IPS-11a (cell line): Measurements from ENCODE around the gene PDRG1.
"Not testable (repeated sequence)": the region's sequence is repeated elsewhere in the genome, so short reads cannot be mapped to it uniquely, and the experiment has no call there.

Experiments used
- H3K4me3 ChIP-seq: one replicate; pipeline ENCODE4 v1.5.1; 2013; ENCODE audit warnings: low read depth, low read length, control low read depth

The PDRG1 gene

DNA sequence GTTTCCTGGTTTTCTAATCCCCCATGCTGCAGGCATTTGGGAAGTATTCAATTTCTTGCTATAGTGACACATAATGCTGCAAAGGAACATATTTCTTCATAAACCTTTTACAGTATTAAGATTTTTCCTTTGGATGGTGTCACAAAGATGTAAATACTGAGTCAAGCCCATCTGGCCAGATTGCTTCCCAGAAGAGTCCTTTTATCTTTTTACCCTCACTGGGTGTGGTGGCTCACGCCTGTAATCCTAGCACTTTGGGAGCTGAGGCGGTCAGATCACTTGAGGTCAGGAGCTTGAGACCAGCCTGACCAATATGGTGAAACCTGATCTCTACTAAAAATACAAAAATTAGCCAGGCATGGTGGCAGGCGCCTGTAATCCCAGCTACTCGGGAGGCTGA, 22.2 kb downstream of the PDRG1 start:
- H3K4me3 ChIP-seq: not testable (repeated sequence)

DNA sequence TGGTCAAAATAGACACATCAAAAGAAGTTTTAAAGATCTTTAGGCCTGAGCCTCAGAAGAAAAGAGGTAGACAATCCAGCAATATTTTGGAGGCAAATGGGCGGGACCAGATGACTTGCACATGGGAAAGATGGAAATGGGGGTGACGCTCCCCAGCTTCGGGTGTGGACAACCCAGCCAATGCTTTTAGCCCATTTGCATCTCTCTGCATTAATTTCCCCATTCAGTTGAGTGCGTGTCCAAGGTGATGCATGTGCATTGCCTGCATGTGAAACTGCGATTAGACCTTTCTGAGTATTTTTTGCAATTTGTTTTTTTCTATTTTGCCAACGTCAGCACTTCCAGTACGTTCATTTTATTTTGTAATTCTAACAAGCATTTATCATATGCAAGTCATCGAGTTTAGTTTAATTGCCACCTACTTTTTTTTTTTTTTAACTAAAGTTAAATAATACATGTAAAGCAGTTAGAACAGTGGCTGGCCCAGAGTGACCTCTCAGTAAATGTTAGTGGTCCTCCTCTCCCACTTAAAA, 24.2 kb downstream of the PDRG1 start:
- no peak overlapping the region for H3K4me3 ChIP-seq

DNA sequence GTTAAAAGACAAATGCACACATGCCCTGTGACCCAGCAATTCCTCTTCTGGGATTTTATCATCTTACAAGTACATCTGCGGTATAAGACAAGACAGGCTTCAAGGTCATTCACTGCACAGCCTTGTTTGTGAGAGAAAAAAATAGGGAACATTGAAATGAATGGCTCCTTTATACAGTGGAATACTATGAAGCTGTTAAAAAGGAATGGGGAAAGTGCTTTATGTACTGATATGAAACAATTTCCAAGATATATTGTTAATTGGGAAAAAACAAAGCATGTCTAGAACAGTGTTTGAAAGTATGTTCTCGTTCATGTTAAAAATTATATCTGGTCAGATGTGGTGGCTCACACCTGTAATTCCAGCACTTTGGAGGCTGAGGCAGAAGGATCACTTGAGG, 25.4 kb downstream of the PDRG1 start:
- no peak overlapping the region for H3K4me3 ChIP-seq

DNA sequence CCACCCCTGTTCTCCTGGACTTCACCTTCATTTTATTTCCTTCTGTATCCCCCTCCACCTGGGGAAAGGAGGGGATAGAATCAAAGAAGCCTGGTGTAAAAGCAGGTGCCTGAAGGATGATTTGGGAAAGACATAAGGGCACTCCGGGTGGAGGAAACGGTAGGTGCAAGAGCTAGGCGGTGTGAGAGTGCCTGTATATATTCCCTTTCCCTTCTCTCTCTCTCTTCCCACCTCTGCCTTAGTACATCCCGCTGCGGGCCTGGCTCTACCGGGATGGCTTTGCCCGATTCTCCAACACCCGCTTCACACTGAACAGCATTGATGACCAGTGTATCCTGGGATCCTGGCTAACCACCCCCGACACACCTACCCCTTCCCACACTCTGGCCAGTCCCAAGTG, 26.2 kb downstream of the PDRG1 start:
- no peak overlapping the region for H3K4me3 ChIP-seq

DNA sequence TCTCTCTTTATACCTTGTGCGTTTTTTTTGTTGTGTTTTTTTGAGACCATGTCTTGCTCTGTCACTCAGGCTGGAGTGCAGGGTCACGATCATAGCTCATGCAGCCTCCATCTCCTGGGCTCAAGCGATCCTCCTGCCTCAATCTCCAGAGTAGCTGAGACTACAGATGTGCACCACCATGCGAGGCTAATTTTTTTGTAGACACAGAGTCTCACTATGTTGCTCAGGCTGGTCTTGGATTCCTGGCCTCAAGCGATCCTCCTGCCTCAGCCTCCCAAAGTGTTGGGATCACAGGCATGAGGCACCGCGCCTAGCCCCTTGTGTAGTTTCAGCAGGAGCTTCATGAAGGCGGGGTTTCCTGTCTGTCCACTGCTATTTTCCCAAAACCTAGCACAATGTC, 27.3 kb downstream of the PDRG1 start:
- no peak overlapping the region for H3K4me3 ChIP-seq

DNA sequence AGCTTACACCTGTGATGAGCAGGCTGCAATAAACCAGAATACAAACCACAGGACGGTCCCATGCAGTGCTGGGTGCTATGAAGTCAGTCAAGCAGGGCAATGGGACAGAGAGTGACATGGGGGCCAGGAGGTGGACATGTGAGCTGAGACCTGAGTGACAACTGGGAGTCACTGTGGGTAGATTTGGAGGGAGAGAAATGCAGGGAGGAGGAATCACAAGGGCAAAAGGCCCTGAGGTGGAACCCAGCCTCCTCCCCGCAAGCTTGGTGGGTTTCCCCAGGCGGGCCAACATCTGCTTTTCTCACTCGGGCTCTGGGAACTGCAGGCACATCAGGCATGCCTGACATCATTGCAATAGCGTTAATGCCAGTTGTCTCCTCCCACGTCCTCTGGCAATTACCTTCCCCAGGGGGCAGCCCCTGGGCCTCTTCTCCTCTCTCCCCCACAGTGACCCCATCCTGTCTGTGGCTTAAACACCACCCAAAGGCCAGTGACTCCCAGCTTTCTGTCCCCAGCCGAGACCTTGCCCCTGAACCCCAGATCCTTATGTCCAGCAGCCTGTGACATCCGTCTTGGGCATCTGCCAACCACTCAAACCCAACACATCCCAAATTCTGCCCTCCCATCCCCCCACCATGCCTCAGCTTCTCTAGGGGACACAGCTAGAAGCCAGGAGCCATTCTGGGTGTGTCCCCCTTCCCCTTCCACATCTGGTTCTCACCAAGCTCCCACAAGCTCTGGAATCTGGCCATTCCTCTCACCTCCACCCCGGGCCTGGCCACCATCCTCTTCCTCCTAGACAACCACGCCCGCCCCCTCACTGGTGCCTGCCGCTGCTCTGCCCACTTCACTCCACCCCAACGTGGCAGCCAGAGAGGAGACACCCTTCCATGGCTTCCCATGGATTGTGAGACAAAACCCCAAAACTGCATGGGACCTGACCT, 28.2 kb downstream of the PDRG1 start:
- H3K4me3 ChIP-seq: no peak overlapping the region

DNA sequence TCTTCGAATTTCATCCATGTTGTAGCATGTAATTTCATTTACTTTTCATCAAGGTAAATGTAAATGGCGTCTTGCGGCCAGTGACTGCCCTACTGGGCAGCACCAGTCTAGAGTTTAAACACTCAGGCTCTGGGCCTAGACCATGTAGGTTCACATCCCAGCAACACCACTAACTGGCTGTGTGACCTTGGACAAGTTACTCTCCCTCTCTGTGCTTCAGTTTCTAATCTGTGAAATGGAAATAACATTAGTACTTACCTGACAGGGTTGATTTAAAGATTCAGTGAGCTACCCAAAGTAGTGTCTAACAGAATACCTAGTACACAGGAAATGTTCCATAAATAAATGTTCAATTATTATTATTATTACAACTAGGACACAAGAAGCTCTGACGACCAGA, 29.3 kb downstream of the PDRG1 start:
- no peak overlapping the region for H3K4me3 ChIP-seq

DNA sequence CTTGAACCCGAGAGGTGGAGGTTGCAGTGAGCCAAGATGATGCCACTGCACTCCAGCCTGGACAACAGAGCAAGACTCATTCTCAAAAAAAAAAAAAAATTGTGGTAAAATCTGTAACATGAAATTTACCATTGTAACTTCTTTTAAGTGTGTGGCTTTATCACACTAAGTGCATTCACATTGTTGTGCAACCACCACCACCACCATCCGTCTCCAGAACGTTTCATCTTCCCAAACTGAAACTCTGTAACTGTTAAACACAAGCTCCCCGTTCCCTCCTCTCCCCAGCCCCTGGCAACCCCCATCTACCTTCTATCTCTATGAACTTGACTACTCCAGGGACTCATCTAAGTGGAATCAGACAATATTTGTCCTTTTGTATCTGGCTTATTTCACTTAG, 29.7 kb downstream of the PDRG1 start:
- no peak overlapping the region for H3K4me3 ChIP-seq

DNA sequence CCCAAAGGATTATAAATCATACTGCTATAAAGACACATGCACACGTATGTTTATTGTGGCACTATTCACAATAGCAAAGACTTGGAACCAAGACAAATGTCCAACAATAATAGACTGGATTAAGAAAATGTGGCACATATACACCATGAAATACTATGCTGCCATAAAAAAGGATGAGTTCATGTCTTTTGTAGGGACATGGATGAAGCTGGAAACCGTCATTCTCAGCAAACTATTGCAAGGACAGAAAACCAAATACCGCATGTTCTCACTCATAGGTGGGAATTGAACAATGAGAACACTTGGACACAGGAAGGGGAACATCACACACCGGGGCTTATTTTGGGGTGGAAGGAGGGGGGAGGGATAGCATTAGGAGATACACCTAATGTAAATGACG, 30.4 kb downstream of the PDRG1 start:
- H3K4me3 ChIP-seq: not testable (repeated sequence)

DNA sequence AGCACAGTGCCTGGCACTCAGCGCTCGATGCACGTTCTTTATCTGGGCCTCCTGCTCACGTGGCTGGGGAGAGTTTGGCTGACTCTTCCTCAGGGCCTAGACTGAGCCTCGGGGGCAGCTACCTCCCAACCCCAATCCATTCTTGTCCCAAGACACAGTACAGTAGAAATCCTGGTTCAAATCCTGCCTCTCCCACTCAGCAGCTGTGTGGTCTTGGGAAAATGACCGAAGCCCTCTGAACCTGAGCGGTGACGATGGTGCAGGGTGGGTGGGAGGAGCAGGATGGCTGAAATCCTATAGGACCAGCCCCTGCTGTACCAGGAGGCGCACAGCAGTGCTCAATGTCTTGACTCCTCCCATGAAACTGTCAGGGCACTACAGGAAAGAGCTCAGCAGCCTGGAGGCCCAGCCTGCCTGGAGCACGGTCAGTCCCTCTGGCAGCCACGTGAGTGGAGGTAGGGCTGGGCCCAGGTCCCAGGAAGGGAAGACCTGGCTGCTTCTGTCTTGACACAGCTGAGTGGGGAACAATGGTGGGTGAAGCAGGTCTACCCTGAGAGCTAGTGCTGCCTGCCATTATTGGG, 31.5 kb downstream of the PDRG1 start:
- H3K4me3 ChIP-seq: no peak overlapping the region

DNA sequence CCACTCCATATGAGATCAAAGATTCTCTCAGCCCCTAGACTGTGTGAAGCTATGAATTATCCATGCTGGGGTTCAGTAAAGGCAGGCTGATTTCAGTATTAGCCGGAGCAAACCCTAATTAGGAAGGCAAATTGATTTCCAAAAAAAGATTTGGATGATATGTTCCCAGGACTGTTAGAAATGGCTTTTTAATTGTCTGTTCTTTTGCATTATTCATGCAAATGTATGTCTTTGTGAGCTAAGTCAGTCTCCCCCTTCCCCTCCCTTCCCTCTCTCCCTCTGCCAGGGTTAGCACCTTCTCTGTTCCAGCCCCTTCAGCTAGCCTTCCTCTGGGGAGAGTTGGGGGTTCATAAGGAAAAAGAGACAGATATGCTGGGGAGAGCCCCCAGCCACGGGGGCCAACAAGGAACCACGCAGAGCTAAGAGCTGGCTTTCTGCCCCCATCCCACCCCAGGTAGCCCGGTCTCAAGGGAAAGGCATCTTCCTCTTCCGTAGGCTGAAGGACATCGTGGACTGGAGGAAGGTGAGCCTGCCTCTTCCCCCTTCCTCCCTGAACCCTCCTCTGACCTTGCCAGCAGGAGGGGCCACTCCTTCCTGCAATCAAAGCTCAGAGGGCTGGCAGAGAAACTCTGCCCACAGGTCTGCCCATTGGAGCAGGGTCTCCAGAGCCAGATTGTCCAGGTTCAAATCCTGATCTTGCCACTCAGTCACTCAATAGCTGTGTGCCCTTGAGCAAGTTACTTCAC, 32.3 kb downstream of the PDRG1 start:
- H3K4me3 ChIP-seq: no peak overlapping the region

DNA sequence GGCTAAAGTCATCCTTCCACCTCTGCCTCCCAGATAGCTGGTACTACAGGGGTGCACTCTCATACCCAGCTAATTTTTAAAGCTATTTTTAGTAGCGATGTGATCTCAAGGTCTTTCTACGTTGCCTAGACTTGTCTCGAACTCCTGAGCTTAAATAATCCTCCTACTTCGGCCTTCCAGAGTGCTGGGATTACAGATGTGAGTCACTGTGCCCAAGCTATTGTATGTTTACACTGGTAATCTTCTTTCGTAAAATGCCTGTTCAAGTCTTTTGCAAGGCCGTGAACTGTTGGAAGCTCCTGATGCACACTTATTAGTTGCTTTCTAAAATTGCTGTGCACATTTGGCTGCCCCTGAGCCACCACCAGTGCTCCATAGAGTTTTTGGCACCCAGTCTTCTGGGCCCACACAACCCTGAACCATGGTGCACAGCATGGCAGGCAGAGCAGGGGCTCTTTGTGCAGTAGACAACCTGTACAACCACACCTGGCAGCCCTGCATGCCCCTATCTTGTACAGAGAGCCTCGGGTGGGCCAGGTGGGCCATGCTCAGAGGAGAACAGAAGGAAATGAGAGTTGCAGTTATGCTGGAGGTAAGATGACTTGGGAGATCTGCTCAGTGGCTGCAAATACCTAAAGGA, 33.3 kb downstream of the PDRG1 start:
- H3K4me3 ChIP-seq: no peak overlapping the region

DNA sequence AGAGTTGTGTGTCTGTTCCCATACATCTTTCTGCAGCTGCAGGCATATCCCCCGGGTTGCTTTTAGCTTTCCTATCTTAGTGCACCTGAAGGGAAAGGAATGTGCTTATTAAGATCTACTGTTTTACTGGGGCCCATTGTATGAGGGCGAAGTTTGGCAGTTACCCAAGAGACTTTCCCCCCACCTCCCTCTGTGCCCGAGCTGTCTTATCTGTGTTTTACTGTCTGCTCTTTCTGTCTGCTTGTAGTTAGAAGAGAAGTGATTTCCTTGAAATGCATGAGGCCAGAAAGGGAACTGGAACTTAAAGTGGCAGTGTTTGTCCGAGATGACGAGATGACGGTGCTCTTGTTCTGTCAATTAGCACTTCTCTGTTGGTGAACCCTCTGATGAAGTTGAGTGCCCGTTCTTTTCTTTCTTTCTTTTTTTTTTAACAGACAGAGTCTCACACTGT, 33.9 kb downstream of the PDRG1 start:
- H3K4me3 ChIP-seq: not testable (repeated sequence)

DNA sequence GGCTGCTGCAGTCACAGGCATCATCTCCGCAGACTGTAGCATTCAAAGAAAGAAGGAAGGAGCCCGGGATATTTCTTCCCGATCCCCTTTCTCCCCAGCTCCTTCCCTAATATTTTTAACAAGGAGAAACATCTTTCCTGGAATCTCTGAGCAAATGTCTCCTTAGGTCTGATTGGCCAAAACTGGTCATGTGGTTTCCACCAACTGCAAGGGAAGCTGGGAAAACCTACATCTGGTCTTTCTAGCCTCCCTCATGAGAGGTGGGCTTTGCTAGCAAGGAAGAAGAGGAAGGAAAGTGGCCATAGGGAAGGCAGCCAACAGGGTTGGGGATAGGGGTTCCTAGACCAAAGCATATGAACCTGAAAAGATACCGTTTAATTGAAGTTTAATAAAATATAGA, 35.1 kb downstream of the PDRG1 start:
- H3K4me3 ChIP-seq: no peak overlapping the region

DNA sequence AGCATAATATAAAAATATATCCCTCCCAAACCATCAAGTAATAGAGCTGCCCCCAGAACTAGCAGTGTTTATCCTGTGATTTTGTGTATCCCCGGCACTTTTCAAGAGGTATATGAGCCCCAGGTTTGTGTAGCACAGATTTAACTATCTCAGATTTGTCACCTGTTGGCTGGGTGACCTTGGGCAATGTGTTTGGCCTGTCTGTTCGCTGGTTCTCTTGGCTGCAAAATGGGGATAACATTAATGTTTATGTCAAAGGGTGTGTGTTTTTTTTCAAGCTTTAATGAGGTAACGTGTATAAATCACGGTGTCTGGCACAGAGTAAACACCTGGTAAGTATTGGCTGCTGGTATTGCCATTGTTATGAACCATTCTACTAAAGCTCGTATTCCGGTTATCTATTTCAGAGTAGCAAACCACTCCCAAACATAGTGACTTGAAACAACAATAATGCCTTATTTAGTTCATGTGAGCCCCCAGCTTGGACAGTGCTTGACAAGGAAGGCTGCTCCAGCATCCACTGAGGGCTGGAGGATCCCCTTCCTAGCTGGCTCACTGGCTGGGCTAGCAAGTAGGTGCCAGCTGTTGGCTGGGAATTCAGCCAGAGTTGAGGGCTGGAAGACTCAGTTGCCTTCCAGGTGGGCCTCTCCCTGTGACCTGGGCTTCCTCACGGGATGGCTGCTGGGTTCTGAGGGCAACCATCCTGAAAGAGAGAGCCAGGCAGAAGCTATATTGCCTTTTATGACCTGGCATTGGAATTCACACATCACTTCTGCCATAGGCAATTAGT, 36.2 kb downstream of the PDRG1 start:
- no peak overlapping the region for H3K4me3 ChIP-seq

DNA sequence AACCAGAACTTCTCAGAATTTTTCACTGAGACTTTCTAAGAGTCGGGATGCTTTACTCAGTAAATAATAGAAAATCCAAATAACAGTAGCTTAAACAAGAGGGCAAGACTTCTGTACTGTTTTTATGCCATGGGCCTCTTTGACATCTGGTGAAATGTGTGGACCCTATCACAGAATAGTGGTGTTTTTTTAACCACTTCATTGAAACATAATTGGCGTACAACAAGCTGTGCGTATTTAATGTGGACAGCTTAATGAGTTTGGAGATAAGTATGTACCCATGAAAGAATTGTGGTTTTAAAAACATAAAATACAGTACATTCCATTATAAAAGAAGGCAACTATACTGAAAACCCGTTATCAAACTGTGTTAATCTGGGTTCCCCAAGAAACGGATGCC, 37.7 kb downstream of the PDRG1 start:
- H3K4me3 ChIP-seq: no peak overlapping the region

DNA sequence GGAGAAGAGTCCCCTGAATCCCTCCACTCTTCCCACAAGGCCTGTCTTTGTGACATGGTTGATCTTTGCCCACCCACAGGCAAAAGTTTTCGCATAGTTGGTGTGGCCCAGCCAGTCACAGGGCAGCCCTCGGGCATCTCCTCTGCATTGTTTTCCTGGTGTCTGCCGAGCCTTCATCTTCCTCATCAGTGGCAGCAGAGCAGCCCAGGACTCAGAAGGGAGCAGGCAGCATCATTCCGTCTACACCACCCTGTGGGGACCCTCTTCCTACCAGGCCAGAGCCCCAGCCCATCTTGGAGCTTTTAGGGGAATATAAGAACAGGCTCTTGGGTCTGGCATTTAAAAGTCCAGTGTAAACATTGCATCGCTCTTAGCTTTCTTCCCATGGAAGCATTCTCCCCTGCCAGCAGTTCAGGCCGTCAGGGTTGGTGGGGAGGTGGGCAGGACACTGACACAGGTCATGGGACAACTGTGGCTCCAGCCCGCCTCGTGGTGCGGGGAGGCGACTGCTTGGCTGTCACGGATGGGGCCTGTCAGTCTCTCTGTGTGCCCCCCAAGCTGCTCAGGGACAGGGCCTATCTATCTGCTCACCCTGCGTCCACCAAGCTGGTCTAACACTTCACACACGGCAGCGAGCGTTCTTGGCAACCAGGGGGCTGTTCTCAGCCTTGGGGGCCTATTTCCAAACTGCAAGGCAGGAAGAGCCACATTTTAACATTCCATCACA, 38.3 kb downstream of the PDRG1 start:
- H3K4me3 ChIP-seq: no peak overlapping the region

DNA sequence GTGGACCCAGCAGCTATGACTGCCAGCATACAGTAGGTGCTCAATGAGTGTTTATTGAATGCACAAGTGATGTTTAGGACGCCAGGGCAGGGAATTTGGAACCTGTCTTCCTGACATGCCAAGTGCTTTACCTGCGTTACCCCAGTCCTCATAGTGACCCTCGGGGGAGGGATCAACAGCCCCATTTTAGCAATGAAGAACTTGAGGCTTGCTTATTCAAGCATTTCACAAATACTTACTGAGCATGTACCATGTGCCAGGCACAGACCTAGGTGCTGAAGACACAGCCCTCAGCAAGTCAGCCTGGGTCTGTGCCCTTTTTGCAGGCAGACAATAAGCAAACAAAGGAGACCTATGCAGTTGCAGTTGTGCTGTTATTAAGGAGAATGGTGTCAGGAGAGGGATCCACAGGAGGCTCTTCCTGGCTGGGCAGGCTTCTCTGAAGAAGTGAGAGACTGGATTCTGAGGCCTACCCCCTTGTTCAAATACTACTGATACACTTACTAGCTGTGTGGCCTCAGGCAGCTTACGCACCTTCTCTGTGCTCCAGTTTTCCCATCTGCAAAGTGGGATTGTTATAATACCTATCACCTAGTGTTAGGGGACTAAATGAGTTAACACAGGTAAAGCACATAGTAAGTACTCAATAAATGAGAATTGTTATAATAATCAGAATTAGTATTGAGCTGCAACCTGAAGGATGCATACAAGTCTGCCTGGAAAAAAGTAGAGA, 41.6 kb downstream of the PDRG1 start:
- H3K4me3 ChIP-seq: no peak overlapping the region
